Activated CD4-positive, alpha-beta T cell treated with anti-CD3 and anti-CD28 coated beads, Interleukin-2, Interleukin-6, amounts not matched to agents 100 ng/mL and 50 ng/mL, durations not matched to agents 16 hours and 8 hours (primary cell): ENCODE data around the gene GALNT3.

Experiments used
- DNase-seq: peaks from one replicate; pipeline ENCODE4 v3.0.0-alpha.2; 2020

GALNT3 gene

DNA sequence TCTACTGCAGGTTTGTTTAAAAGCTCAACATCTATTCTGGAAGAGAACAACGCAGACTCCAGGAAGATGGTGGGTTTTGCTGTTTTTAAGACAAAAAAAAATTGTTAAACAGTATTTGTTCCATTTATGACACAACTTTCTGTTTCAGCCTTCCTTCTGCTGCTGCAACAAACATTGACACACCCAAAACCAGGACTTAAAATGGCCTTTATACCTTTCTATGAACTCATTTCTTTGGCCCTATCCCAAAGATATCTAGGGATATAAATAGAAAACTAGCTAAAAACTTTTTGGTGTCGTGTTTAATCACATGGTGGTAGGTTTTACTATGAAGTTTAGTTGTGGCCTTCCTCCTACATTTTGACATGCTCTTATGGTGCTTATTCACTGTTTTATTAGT lies 964 bp upstream of the GALNT3 start:
- no peak for DNase-seq

DNA sequence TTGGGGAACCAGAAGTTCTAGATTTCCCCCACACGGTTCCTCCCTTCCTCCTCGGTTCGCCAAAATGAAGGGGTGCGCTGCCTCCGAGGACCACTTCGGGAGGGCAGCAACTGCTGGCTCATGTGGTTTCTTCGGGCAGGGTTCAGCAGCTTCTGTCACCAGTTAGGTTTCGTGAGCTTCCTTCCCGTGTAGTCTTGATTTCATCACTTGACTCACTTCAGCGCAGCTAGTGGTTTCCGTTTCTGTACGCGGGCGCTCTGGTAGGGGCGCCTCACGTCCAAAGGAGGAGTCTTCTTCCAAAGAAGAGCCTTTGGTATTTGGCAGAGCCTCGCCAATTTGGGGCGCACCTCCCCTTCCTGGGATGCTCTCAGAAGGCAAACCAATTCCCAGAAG lies 485 bp upstream of the GALNT3 start:
- peak; percentile 89 for DNase-seq

DNA sequence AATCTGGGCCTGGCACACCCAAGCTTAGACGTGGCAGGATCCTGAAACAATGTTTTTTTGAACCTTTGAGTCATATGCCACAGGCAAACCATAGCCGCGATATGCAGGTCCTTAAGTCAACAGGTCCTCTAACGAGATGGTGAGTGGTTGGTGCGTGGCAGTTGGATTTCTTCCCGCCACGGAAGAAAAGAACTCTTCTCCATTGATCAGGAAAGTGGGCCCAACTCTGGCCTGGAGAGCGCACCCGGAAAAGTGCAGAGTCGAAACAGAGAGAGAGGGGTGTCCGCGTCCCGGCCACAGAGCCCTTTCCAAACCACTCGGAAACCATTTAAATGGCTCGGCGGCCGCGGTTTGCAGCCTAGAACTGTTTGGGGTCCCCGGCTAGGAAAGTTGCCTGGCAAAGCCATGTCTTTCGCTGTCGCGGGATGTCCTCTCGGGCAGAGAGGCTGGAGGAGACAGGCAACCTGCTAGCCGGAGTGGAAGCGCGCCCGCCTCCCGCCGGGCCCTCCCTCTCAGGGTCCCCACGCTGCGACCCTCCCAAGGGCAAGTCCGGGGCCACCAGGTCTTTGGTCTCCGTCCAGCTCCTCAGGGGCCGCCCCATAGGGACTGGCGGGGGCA lies 777 bp downstream of the GALNT3 start:
- peak; percentile 23 for DNase-seq

DNA sequence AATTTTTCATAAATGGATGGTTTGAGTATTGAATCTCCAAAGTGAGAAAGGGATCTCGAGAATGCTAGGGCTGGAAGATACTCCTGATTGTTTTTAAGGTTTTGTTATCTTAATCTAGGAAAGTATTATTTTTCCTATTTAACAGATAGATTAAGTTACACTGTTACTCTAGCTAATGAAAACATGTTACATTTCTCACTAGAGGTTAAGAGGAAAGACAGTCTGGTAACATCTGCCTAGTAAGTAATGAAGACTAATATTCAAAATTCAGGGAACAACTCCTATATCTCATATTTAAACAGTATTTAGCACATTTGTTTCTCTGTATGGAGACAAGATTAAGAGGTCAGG lies 2.0 kb downstream of the GALNT3 start:
- DNase-seq: no peak

DNA sequence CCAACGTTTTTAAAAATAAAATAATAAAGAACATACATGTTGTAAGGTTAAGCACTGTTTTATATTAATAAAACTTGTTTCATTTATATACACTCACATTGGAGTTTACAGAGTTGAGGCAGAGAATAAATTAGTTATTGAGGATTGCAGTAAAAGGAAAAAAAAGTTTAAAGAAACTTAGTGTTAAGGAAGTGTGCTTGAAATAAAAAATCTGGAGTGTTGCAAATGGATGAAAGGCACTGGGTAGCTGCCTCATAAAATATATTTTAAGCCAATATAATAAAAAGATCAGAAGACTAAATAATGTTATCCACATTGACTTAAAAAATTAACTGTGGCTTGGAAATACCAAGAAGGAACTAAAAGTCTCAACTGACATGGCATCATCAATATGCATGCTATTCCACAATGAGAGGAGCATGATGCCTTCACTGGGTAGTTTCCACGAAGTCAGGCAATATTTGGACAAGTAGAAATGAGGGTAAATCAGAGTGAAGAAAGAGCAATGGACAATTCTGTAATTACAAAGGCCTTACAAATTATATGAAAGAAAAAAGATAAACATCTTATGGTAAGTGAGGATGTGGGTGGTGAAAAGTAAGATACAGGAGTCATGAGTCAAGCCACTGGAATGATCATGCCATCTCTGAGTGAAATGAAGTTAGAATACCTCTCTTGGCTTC lies 2.5 kb downstream of the GALNT3 start:
- no peak for DNase-seq

DNA sequence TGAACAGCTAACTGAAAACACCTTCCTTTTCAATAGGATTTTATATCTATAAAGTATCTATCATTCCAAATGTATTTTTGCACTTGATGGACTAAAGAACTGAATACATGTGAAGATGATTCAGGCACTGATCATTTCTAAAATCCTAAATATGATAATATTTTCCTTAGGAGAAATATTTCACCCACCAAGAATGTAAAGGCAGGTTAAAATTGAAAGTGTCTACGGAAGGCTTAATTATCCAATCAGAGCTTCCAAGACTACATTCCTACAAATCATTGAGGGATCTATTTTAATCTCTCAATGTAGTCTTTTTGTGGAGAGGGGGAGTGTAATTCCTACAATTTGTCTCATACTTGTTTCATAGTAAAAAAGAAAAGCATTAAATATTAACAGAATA lies 3.6 kb downstream of the GALNT3 start:
- no peak for DNase-seq

DNA sequence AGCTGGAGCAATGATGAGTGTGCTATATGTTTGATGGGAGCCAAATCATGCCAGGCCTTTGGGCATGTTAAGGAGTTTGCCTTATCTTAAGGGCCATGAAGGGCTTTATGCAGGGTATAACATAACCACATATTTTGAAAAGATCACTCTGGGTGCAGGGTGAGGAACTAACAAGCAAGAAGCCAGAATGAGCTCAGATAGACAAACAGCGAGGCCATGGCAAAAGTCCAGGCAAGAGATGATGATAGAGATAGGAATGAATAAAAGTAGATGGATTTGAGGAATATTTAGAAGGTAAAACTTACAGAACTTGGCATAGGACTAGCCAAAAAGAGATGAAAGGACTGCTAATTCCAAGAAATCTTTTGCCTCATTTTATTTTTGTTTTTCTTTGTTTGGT lies 6.7 kb downstream of the GALNT3 start:
- no peak for DNase-seq

DNA sequence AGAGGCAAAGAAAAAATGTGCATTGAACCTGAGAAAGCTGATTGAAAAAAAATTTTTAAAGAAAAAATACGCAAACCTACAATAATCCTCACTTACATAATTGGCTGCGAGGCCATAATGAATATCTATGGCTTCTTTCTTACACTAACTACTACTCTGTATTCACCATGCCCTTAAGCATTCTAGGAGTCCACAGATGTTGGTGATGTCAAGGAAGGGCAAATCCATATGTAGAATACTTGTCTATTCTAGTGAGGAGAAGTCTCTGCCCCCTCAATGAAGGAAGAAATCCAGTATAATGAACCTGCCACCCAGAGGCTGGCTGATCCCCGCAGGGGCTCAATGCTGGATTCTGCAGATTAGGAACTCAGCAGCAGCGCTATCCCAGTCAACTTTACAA lies 14.3 kb downstream of the GALNT3 start:
- DNase-seq: no peak

DNA sequence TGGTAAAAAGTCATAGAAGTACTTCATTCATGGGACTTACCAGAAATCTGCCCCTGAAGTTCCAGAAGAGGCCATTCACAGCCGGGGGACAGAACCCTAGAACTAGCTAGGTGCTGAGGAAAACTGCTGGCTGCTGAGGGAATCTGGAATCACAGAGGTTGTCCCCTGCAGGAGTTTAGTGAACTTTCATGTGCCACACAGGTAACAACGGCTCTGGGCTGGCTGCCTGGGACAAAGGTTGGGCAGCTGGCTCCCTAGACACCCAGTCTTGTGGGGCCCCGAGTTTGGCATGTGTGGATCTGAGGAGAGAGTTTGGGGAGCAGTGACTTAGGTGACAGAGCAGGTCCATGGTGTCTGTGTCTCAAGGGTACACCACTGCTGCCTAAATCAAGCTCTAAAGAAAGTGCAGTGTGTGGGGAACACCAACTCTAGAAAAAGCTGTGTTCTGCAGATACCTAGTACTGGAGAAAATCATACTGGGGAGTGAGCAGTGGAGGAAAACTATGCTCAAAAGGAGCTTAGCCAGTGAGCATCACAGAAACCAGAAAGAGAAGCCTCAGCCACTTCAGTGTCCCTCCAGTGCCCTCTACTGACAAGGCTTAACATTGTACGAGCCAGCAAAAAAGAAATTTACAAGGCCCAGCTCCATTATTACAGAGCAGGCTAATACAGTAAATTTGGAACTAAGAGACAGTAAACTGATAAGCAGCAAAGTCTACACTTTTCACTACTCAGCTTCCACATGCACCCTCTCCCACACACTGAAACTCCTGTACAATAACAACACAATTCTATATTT lies 15.2 kb downstream of the GALNT3 start:
- peak; percentile 41 for DNase-seq

DNA sequence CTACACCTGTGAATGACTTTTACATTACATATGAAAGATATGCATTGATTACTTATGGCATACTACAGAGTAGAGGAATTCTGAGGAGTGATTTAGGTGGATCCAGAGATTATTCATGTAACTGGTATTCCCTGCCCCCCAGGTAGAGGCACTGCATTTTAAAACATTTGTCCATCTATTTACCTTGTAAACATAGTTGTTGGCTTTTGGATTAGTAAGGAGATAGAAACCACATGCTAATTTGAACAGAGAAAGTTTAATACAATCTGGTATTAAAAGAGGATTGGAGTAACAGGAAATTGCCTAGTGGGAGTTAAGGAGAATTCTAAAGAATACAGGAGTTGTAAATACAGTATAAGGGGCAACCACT lies 15.9 kb downstream of the GALNT3 start:
- DNase-seq: no peak

DNA sequence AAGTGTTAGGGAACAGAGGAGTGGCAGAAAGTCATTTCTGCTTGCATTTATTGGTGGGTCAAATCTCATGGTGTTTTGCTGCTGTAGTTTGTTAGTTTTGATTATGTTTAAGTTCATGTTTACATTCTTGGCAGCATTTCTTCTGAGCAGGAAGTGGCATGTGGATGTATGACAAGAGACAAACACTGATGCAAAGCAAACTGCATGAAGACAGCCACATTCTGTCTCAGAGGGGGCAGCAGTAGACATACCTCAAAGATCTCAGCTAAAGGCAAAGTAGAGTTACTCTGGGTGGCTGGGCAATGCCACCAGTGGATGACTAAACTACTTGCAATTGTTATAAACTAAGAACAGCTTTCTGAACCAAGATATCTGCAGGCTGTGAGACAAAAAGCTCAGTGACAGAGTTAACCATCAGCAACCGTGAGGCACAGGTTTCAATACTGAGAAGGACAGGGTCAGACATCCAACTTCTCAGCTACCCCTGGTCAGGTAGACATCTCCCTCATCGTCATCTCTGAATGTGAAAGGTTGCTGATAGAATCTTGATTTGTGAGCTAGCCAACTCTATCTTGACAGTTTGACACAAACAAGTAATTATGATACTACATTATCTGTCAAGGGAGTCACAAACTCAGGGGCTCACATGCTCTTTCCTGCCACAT lies 16.4 kb downstream of the GALNT3 start:
- peak; percentile 4 for DNase-seq

DNA sequence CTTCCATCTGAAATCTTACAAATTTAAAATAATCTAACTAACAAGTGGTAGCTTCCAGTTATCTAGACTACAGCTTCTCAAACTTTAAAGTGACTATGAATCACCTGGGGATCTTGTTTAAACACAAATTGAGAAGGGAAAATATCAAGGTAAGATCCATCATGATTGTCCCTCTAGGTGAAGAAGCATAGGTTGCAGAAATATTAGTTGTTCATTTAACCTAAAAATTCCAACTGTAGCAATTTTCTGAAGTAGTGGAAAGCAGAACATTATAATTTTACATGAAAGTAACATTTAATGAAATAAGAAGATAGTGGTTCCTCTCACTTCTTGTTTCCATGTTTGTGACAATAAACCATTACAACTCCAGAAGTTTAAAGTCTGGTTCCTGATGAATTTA lies 17.3 kb downstream of the GALNT3 start:
- DNase-seq: no peak

DNA sequence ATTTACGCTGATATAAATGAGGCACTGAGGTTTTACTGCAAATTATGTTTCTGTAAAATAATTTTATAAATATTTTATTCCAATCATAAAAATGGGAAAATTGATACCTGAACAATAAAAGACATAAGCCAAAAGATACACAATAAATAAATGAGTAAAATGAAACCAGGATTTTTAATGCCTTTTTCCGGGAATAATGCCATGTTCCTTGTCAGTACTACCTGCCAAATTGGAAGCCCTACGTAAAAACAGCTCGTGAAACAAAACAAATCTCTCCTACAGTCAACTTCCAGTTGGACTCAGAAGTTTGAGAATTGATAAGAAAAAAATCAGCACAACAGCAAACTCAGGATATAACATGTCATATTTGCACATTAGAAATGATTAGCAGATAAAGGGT lies 18.0 kb downstream of the GALNT3 start:
- DNase-seq: no peak

DNA sequence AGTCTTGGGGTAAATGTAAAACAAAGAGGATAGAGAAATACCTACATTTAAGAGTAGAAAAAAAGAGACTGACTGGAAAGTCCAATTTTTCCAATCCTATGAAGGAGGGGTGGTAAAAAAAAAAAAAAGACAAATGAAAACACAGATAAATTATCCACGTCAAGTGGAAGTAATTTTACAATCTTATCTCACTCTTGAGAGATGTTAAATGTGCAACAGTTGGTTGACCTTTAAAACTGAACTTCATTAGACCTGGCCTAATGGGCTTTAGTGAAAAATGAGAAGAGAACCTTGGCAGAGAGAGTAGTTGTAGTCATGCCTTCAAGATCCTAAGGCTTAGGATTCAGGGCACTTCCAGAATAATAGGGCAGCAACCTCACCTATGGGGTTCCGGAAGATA lies 20.4 kb downstream of the GALNT3 start:
- no peak for DNase-seq

DNA sequence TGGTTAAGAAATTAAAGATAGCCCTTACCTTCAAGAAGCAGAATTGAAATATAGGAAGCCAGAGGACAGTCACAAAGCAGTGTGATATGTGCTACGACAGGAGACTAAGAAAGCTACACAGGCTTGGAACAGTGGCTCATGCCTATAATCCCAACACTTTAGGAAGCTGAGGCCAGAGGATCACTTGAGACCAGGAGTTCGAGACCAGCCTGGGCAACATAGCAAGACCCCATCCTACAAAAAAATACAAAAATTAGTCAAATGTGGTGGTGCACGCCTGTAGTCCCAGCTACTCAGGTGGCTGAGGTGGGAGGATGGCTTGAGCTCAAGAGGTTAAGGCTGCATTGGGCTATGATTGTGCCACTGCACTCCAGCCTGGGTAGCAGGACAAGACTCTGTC lies 21.9 kb downstream of the GALNT3 start:
- DNase-seq: no peak

DNA sequence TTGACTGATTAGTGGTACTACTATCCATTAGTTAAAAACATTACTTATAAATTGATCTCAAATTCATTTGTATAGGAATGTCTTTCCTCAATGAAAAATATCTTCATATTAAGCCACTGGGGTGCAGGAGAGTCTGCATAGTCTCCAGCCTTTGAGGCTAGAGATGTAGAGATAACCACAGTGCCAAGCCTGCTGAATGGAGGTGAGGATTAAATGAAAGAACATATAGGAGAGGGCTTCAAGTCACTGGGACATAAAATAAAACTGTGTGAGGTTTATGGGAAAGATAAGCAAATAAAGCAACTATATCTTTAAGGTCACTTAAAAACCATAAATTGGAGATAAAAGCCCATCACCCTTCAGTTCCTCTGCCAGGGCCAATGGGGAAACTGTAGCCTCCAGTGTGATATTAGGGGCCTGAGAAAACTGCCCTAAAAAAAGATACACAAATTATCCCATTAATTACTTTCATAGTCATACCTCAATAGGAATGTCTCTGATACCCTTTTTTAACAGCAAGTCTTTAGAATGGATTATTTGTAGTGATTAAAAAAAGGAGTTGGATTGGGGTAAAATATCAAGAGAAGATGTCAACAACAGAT lies 27.6 kb downstream of the GALNT3 start:
- no peak for DNase-seq

DNA sequence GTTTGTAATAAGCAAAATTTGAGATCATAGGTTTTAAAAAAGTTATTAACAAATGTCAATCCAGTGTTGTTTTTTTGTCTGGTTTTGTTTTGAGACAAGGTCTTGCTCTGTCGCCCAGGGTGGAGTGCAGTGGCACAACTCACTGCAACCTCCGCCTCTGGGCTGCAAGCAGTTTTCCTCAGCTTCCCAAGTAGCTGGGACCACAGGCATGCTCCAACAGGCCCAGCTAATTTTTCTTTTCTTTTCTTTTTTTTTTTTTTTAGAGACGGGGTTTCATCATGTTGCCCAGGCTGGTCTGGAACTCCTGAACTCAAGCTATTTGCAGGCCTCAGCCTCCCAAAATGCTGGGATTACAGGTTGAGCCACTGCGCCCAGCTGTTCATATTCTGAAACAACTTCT lies 31.3 kb downstream of the GALNT3 start:
- DNase-seq: no peak

DNA sequence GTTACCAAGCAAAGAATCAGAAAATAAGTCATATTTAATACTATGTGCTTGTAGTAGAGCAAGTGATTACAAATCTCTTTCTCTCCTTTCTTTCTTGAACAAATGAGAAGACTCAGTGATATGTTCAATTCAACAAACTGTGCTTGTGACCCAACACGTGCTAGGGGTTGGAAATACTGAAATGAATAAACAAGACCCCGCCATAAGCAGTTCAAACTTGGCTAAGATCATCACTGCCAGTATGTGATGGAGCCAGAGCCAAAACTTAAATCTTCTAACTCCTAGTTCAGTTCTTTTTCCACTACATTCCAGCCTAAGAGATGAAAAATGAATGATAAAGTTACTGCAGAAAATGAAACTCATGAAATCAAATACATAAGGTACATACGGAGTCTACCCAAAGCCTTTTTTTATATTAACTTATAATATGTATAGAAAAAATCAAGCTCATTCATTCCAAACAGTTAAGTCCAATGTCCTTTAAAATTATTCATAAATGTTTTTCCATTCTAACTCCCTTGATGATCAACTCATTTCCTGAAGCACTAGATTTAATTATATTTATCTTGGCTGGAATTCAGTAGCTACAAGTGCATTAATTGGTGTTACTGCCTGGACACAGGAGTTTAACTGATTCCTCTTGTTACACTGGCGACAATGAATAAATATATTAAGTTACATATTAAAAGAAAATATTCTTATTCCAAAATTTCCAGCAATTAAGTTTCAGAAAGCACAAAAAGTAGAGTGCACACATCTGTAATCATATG lies 36.0 kb downstream of the GALNT3 start:
- DNase-seq: no peak

DNA sequence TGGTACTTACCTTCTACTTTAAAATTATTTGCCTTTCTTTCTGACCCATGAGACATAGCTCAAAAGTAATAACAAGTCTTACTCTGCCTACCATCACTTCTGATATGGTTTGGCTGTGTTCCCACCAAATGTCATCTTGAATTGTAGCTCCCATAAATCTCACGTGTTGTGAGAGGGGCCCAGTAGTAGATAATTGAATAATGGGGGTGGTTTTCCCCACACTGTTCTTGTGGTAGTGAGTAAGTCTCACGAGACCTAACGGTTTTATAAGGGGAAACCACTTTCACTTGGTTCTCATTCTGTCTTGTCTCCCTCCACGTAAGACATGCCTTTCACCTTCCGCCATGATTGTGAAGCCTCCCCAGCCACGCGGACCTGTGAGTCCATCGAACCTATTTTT lies 47.5 kb downstream of the GALNT3 start:
- DNase-seq: no peak

DNA sequence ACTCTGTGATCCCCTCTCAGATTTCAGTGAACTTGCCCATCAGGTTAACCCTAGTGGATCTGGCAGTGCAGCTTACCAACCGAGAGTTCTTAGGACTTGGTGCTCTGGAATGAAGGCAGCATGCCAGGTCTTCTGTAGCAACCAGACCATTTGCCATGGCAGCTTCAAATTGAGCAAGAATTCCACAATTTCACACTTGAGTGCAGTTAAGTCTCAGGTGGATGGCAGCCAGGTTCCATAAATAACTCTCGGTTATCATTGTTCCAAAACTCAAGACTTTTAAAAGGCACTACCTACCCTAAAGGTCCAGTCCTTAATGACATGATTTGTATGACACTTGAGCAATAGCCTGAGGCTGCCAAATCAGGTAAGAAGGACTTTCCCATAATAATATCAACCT lies 48.1 kb downstream of the GALNT3 start:
- DNase-seq: no peak

DNA sequence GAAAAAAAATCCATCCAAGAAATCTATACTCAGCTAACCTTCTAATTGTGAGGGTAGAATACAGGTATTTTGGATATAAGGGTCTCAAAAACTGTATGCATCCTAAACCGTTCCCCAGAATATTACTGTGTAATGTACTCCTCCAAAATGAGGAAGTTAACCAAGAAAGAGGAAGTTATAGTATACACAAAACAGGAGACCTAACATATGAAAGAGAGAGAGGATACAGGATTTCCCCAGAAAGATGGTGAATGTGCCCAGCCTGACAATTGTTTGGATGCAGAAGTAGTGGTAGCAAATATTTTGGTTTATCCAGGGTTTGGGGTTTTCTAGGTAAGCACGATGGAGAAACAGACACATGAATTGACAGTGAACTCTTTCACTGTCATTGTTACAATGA lies 50.6 kb downstream of the GALNT3 start:
- DNase-seq: no peak

DNA sequence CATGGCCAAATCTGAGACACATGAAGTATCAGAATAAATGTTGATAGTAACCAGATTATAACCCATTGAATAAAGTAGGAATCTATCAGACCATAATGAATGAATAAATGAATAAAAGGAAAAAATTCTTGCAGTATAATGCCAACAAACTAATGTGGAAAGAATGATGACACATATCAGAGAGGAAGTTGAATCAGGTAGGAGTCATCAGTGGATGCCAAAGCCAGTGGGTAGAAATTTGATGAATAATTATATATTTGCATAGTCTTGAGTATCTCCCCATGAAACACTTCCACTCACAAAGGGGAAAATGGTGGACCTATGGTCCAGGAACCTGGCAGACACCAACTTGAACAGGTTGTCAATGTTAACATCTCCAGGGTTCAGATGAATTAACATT lies 68.6 kb downstream of the GALNT3 start:
- no peak for DNase-seq

DNA sequence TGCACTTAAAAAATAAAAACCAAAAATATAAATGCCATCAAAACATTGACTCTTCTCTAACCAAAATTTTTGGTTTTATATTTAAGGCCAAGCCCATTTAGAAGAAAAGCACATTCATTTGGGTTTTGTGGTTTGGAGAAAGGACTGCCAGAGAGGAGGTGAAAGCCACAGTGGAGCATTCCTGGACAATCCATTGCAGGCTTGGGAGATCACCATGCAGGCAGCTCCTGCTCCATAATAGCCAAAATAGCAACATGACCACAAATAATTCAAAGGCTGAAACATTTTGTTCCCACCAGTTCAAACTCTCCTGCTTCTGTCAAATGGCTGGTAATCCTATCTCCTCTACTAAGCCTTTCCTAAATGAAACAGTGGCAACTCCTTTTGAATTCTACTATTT lies 73.5 kb downstream of the GALNT3 start:
- DNase-seq: no peak
